DOHH2 (cell line): Measurements from ENCODE around the gene S100A11.

Experiments used
- EZH2phosphoT487 ChIP-seq: fragments of 200-600 bp; sonication (generic); IDR thresholded peaks from 2 replicates; pipeline ENCODE4 v1.6.1; 2017; ENCODE audit warnings: borderline replicate concordance, mild to moderate bottlenecking, antibody characterized with exemption, low read length, moderate library complexity, mixed read lengths
- TF ChIP-seq, protein P1 (sequence below): fragments of 200-600 bp; sonication (generic); IDR thresholded peaks from one replicate; pipeline ENCODE4 v1.5.1; 2014; ENCODE audit warnings: antibody characterized with exemption, mild to moderate bottlenecking, low read depth, low read length; ENCODE audit not compliant: poor library complexity, severe bottlenecking

DNA sequence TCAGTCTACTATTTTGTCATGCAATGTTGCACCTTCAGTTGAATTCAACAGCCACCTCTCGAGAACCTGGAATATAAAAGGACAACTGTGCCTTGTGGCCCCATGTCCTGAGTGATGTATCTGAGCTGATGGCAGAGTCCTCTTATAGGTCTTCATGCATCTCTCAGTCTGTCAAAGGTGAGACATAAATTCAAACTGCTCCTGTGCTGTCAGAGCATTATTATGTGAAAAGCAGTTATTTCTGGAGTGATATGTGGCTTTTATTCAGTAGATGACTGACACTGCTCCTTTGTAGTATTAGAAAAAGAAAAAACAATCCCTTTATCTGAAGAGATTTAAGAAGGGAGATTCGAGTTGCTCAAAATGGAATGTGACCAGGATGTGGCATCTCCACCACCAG, 51.5 kb downstream of the S100A11 start:
- TF ChIP-seq, protein P1, sequence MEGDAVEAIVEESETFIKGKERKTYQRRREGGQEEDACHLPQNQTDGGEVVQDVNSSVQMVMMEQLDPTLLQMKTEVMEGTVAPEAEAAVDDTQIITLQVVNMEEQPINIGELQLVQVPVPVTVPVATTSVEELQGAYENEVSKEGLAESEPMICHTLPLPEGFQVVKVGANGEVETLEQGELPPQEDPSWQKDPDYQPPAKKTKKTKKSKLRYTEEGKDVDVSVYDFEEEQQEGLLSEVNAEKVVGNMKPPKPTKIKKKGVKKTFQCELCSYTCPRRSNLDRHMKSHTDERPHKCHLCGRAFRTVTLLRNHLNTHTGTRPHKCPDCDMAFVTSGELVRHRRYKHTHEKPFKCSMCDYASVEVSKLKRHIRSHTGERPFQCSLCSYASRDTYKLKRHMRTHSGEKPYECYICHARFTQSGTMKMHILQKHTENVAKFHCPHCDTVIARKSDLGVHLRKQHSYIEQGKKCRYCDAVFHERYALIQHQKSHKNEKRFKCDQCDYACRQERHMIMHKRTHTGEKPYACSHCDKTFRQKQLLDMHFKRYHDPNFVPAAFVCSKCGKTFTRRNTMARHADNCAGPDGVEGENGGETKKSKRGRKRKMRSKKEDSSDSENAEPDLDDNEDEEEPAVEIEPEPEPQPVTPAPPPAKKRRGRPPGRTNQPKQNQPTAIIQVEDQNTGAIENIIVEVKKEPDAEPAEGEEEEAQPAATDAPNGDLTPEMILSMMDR, result no peak
- TF ChIP-seq EZH2phosphoT487, result no peak
